GM19438 (cell line): ENCODE results near the gene PPP1R26.
"Not testable (repeated sequence)": the region's sequence is repeated elsewhere in the genome, so short reads cannot be mapped to it uniquely, and the experiment has no call there.

ENCODE experiments used
- ATAC-seq: cut with Tn5 transposase; IDR thresholded peaks from one replicate; pipeline ENCODE4 v1.9.1; 2021; ENCODE audit warnings: low read depth; ENCODE audit not compliant: unreplicated experiment

Gene PPP1R26

DNA sequence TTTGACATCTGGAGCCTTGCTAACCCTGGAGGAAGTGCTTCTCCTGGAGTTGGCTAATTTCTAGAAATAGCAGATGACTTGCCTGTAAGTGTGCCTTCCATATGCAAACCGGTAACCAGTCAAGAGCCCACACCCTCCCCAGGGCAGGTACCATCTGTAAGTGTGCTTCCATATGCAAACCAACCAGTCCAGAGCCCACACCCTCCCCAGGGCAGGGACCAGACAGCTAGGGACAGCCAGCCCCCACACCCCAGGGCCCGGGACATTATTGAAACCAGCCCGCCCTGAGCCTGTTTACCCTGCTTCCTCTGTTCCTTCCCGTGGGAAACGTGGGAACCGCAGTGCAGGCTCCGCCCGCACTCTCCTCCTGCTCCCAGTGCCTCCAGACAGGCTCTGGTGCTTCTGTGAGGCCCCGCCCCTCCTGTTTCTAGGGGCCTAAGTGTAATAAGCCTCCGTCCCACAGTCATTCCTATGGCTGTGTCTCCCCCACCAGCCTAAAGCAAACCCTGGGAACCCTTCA, 54.7 kb downstream of the PPP1R26 start:
- ATAC-seq: not testable (repeated sequence)

DNA sequence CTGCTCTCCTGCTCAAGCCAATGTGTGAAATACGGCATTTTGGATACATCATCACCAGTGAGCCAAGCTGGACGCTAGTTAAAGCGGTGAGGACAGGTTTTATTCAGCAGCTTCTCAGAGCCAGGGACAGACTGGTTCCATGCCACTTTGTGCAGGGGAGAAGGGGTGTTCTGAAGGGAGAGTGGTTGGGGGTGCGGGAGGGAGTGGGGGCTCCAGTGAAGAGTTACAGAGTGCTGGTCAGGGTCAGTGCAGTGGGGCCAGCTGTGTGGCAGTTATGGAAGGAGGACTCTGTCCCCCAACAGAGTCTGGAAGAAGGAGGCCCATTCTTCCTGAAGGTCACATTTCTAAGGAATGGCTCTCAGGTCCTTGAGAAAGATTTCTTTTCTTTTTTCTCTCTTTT, 55.2 kb downstream of the PPP1R26 start:
- ATAC-seq: not testable (repeated sequence)

DNA sequence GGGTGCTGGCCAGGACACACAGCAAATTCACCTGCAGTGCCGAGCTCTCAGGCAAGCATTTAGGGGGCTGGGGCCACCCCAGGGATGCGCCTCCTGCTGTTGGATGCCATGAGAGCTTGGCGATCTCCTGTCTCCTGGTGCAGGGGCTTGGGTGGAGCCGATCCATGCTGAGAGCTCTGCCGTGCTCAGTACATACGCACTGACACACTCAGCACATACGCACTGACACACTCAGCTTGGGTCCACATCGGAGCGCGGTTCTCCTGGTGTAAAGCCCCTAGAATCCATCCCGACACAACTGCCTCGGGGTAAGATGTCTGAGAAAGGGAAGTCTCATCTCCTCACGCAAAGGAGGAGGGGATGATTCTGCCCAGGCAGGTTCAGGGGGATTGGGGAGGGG, 56.0 kb downstream of the PPP1R26 start:
- not testable (repeated sequence) for ATAC-seq

DNA sequence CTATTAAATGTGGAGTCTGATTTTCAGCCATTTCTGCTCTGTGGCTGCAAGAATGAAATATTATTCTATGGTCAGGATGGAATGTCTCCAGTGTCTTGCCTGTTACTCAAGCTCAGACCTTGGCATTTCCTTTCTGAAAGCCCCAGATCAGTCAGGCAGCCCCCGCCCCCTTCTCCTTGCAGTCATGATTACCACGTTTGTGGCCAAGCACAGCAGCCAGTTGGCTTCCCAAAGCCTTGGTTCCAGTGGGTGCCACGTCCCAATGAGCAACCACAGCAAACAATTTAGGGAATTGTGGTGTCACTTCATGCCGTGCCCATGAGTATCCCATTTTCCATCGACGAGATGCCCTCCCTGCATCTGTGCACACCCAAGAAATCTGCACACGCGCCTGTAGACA, 56.6 kb downstream of the PPP1R26 start:
- ATAC-seq: no peak
